OCI-M2 (cell line): ENCODE data around the gene ZNF771.

Experiments
- DNase-seq: peaks from one replicate; lab custom pipeline; 2025; ENCODE audit not compliant: unreplicated experiment; lab: John Stamatoyannopoulos, UW

The ZNF771 gene

GRCh38 chr16:30398661-30399434 lies 8.6 kb upstream of the ZNF771 start:
- DNase-seq, result no peak

- DNase-seq, result no peak
Measured at GRCh38 chr16:30399435-30400186, 7.8 kb upstream of the ZNF771 start.

DNA sequence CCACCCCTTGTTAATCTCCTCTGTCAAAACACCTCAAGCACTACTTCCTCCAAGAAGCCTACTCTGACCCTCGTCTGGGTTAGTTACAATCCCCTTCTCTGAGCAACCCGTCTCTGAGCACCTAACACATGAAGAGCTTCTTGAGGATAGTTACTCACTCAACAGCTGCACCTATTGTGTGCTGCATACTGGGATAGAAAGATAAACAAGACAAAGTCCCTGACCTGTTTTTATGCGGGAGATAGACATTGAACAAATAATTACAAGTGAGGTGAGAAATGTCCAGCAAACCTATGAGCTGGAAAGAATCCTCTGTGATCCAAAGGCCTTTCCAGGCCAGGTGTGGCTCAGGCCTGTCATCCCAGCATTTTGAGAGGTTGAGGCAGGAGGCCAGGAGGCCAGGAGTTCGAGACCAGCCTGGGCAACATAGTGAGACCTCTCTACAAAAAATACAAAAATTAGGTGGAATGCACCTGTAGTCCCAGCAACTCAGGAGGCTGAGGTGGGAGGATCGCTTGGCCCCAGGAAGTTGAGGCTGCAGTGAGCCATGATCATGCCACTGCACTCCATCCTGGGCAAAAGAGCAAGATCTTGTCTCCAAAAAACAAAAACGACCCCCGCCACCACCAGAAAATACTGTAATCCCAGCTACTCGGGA lies 5.5 kb upstream of the ZNF771 start:
- DNase-seq, result no peak

- DNase-seq, result no peak
Measured at GRCh38 chr16:30406795-30407101, 658 bp upstream of the ZNF771 start.

GRCh38 chr16:30407804-30408534 lies 563 bp downstream of the ZNF771 start:
- no peak for DNase-seq

- DNase-seq, result peak; percentile 76
Measured at GRCh38 chr16:30409125-30410060, 2.0 kb downstream of the ZNF771 start.

GRCh38 chr16:30413112-30413806 lies 5.9 kb downstream of the ZNF771 start:
- DNase-seq, result no peak

DNA sequence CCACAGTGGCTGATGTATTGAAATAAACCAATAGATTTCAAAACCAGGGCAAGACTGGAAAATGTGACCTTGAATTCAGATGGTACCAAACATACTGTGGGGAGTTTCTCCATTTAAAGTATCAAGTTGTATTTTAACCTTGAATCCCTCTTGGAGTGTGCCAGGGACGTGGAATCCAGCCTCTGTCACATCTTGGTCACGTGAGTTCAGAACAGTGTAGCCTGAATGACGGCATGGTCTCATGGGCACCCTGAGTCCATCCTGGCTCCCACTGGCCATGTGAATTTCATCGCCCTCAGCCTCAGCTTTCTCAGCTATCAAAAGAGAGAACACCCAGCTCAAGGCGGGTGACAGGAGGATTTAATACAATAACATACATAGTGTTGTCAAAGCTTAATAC lies 6.8 kb downstream of the ZNF771 start:
- DNase-seq, result no peak

DNA sequence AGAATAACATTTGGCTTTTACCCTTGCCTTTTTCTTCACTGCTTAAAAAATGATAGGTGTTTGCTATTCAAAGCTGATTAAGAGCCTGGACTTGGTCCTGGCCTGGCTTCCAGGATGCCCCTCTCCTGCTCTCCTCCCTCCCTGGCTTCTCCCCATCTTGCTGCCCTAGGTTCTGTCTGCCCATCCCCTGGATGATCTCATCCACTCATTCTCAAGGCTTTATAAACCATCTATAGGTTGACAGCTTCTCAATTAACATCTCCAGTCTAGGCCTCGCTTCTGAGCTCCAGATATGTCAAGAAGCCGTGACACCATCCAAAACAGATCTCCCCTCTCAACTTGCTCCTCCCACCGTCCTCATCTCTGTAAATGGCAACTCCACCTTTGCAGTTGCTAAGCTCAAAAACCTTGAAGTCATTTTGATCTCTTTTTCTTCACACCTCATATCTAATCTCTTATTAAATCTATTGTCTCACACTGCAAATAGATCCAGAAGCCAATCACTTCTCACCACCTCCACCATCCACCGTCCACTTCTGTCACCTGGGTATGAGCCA lies 8.7 kb downstream of the ZNF771 start:
- no peak for DNase-seq

DNA sequence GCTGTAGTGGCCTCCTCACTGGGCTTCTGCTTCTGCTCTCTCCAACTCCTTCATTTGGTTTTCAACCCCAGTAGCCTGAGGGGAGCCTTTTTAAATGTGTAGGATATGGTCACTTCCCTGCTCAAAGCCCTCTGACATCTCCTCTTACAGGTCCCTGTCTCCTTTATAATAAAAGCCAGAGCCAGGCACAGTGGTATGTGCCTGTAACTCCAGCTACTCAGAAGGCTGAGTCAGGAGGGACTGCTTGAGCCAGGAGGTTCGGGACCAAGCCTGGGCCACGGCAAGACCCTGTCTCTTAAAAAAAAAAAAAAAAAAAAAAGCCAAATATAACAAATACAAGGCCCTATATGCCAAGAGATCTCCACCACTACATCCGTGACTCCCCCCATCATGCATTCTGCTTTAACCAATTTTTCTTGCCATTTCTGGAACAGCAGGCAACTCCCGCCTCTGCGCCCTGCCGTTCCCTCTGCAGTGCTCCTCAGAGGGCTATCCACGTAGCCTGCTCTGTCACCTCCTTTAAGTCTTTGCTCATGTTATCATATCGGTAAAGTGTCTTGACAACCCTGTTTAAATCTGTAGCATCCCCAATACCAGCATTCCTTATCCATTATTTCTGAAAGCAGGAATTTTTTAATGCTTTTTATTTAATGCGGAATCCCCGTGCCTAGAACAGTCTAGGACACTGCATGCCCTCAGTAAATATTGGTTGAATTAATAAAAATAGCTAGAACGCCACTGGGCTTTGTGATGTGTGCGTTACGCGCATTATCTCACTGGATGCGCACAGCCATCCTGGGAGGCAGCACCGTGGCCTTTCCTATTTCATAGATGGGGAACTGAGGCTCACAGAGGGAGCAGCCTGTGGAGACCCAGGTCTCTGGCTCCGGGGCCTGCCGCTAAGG lies 9.5 kb downstream of the ZNF771 start:
- no peak for DNase-seq

DNA sequence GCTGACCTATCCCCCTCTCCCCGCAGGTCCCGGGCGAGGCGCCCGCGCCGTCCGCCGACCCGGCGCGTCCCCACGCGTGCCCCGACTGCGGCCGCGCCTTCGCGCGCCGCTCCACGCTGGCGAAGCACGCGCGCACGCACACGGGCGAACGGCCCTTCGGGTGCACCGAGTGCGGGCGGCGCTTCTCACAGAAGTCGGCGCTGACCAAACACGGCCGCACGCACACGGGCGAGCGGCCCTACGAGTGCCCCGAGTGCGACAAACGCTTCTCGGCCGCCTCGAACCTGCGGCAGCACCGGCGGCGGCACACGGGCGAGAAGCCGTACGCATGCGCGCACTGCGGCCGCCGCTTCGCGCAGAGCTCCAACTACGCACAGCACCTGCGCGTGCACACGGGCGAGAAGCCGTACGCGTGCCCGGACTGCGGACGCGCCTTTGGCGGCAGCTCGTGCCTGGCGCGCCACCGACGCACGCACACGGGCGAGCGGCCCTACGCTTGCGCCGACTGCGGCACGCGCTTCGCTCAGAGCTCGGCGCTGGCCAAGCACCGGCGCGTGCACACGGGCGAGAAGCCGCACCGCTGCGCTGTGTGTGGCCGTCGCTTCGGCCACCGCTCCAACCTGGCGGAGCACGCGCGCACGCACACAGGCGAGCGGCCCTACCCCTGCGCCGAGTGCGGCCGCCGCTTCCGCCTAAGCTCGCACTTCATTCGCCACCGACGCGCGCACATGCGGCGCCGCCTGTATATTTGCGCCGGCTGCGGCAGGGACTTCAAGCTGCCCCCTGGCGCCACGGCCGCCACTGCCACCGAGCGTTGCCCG lies 10.3 kb downstream of the ZNF771 start:
- no peak for DNase-seq

DNA sequence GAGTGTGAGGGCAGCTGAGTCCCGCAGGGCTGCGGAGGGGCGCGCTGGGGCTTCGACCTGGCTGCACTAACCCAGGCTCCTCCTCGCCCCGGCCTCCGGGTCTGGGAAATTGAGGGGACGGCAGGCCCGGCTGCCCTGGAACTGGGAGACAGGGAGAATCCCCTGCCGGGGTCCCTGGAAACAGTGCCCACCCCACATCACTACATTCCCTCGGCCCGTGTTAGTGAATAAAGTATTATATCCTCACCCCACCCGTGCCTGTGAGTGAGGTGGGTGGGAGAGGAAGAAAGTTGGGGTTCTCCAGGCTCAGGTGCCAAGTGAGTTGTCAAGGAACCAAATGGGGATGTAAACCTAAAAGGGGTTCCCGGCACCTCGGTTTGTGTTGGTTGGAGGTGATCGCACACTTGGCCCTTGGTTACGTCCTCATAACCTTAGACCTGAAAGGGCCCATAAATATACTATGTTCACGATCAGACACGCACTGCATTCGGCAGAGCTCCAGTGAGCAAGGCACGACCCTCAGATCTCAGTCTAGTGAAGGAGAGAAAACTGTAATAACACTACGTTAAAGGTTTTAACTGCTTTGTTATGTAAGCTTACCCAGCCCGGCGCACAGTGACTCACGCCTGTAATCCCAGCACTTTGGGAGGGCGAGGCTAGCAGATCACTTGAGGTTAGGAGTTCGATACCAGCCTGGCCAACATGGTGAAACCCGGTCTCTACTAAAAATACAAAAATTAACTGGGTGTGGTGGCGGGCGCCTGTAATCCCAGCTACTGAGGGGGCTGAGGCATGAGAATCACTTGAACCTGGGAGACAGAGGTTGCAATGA lies 11.2 kb downstream of the ZNF771 start:
- DNase-seq, result no peak

DNA sequence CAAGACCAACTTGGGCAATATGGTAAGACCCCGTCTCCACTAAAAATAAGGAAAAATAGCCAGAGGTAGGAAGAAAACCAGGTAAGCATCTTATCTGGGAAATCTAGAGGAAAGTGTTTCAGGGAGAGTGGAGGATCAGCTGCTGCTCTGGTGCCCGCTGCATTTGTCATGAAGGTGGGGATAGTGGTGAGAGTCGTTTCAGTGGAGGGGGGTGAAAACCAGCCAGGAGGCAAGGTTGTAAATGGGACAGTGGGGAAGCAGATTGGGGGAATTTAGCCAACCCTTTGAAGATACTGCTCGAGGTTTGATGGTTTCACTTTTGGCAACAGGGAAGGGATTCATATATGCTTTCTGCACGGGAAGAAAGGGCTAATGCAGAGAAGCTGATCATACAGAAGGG lies 13.6 kb downstream of the ZNF771 start:
- DNase-seq, result no peak

- no peak for DNase-seq
Measured at GRCh38 chr16:30428055-30428454, 20.6 kb downstream of the ZNF771 start.

DNA sequence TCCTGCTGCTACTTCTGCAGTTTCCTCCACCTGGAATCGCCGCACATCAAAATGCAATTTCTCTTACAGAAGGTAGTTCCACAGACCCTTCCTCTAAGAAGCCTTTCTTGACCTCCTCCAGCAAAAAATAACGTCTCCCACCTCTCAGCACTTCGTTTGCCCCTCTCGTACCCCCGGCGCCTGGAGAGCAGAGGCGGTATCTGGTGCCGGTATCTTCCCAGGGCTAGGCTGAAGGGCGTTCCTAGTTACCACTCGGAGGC lies 21.9 kb downstream of the ZNF771 start:
- no peak for DNase-seq

DNA sequence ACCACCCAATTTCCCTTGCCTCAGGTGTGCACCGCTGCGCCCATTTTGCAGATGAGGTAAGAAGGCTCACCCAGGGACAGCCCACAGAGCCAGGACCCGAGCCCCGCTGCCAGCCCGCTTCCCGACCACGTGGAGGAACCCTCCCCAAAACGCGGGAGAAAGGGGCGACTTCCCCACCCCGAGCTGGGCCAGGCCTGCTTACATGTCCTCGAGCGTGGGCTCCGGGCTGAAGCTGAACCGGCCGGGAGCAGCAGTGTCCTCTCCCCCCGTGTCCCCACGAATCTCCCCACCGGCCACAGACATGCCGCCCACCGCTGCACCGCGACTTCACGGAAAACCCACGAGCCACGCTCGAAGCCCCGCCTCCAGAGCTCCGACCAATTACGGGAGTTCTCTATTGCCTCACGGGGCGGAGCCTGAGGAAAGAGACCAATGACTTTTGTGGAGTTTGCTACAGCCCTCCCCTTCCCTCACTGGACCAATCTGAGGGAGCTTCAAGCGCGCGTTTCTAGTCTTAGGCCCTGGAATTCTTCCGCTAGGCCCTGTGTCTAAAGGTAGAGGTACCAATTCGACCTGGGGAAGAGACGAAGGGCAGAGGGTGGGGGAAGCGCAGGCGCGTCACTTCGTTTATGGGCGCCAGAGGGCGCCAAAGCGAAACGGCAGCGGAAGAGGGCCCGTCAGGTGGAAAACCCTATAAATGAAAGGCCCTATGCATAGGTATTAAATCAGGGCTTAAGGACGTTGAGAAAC lies 22.4 kb downstream of the ZNF771 start, which contains the start of gene DCTPP1:
DCTPP1 (minus strand) TSS at position 353 of the 750 bp plus-strand sequence; CDS start at position 303, 50 bp downstream.
- peak; percentile 83 for DNase-seq
